IMR-90 (cell line): Measurements from ENCODE around the gene CPED1. TPM values are rescaled to one million over a fixed set of nuclear protein-coding genes. Genes with fewer than 3 reads are reported as not detected.
"Not testable (repeated sequence)": the region's sequence is repeated elsewhere in the genome, so short reads cannot be mapped to it uniquely, and the experiment has no call there.

Source experiments
- ATAC-seq: fragments of 200-7000 bp; cut with Tn5 transposase; 2 replicates; pipeline ENCODE4 v1.9.1; 2020; ENCODE audit warnings: low read depth, mild to moderate bottlenecking, moderate library complexity
- BruUV-seq: library from RNA; stranded (reverse); fragments of 400-500 nt; replicated peaks from 2 replicates; lab custom pipeline; 2021; lab: Mats Ljungman, UMichigan
- CTCF ChIA-PET: fragments of 300-600 bp; formaldehyde crosslinking; extraction: SDS; loops from one replicate; lab custom pipeline; 2021; ENCODE audit warnings: antibody characterized with exemption; lab: Yijun Ruan, JAX
- POLR2A ChIA-PET: fragments of 300-600 bp; sonication (Branson Sonifier 250); formaldehyde crosslinking; loops from one replicate; lab custom pipeline; 2022; ENCODE audit warnings: antibody characterized with exemption; ENCODE audit not compliant: unreplicated experiment; lab: Charles Lee
- DNase-seq: peaks from one replicate; pipeline ENCODE4 v3.0.0; 2013
- H2AFZ ChIP-seq: replicated peaks from 2 replicates; pipeline ENCODE3; 2013; ENCODE audit warnings: low read length, mild to moderate bottlenecking; ENCODE audit not compliant: poor library complexity
- H2AK5ac ChIP-seq: 2 replicates; pipeline ENCODE4 v1.6.1; 2013; ENCODE audit warnings: low read depth, low read length, inconsistent platforms
- H2AK9ac ChIP-seq: replicated peaks from 2 replicates; pipeline ENCODE3; 2013; ENCODE audit warnings: mild to moderate bottlenecking, low read depth, low read length, moderate library complexity; ENCODE audit not compliant: poor library complexity
- H2BK120ac ChIP-seq: 2 replicates; pipeline ENCODE4 v1.6.1; 2013; ENCODE audit warnings: low read depth, low read length, inconsistent platforms
- H2BK15ac ChIP-seq: 3 replicates; pipeline ENCODE4 v1.6.1; 2013; ENCODE audit warnings: low read depth, low read length, inconsistent platforms
- H2BK20ac ChIP-seq: 2 replicates; pipeline ENCODE4 v1.6.1; 2013; ENCODE audit warnings: low read depth, mild to moderate bottlenecking, inconsistent platforms, low read length, moderate library complexity
- H2BK5ac ChIP-seq: 2 replicates; pipeline ENCODE4 v1.6.1; 2013; ENCODE audit warnings: mild to moderate bottlenecking, low read depth, low read length, inconsistent platforms; ENCODE audit not compliant: poor library complexity, severe bottlenecking
- H3K14ac ChIP-seq: replicated peaks from 2 replicates; pipeline ENCODE4 v1.6.1; 2013; ENCODE audit warnings: low read depth, low read length, inconsistent platforms
- H3K18ac ChIP-seq: 2 replicates; pipeline ENCODE4 v1.6.1; 2013; ENCODE audit warnings: low read depth, low read length, control low read depth
- H3K23ac ChIP-seq: 2 replicates; pipeline ENCODE4 v1.6.1; 2013; ENCODE audit warnings: low read depth, low read length, inconsistent platforms
- H3K27ac ChIP-seq: 2 replicates; pipeline ENCODE4 v1.5.1; 2013; ENCODE audit warnings: mild to moderate bottlenecking, control low read depth, low read length; ENCODE audit not compliant: insufficient read depth
- H3K27me3 ChIP-seq: 2 replicates; pipeline ENCODE4 v1.6.1; 2013; ENCODE audit warnings: low read length; ENCODE audit not compliant: control insufficient read depth, insufficient read depth
- H3K36me3 ChIP-seq: 2 replicates; pipeline ENCODE4 v1.6.1; 2013; ENCODE audit warnings: low read length, mixed read lengths; ENCODE audit not compliant: control insufficient read depth, insufficient read depth
- H3K4ac ChIP-seq: 2 replicates; pipeline ENCODE4 v1.6.1; 2013; ENCODE audit warnings: low read depth, low read length, inconsistent platforms
- H3K4me1 ChIP-seq: 2 replicates; pipeline ENCODE4 v1.6.1; 2013; ENCODE audit warnings: low read length, mixed read lengths; ENCODE audit not compliant: control insufficient read depth, insufficient read depth
- H3K4me2 ChIP-seq: 2 replicates; pipeline ENCODE4 v1.6.1; 2013; ENCODE audit warnings: low read depth, mild to moderate bottlenecking, control low read depth, low read length, moderate library complexity
- H3K4me3 ChIP-seq: 2 replicates; pipeline ENCODE4 v1.5.1; 2013; ENCODE audit warnings: low read depth, mild to moderate bottlenecking, control low read depth, low read length, moderate library complexity; ENCODE audit not compliant: insufficient read depth
- H3K56ac ChIP-seq: 2 replicates; pipeline ENCODE4 v1.6.1; 2013; ENCODE audit warnings: low read length, inconsistent platforms; ENCODE audit not compliant: insufficient read depth; ENCODE audit errors: extremely low read depth
- H3K79me1 ChIP-seq, 2 experiments: 2 replicates each; pipeline ENCODE4 v1.6.1; 2013; ENCODE audit warnings: low read length in 2 of 2, inconsistent platforms in 1 of 2, low read depth in 1 of 2
- H3K9ac ChIP-seq: 2 replicates; pipeline ENCODE4 v1.6.1; 2013; ENCODE audit warnings: low read depth, low read length, control low read depth
- H3K9me1 ChIP-seq: 2 replicates; pipeline ENCODE4 v1.6.1; 2013; ENCODE audit warnings: low read length, inconsistent platforms; ENCODE audit not compliant: insufficient read depth
- H3K9me3 ChIP-seq: 2 replicates; pipeline ENCODE4 v1.6.1; 2013; ENCODE audit warnings: low read length; ENCODE audit not compliant: control insufficient read depth, insufficient read depth
- H4K20me1 ChIP-seq: 2 replicates; pipeline ENCODE4 v1.6.1; 2013; ENCODE audit warnings: low read length, inconsistent platforms; ENCODE audit not compliant: insufficient read depth
- H4K5ac ChIP-seq: 2 replicates; pipeline ENCODE4 v1.6.1; 2013; ENCODE audit warnings: mild to moderate bottlenecking, low read depth, low read length, control low read depth
- H4K8ac ChIP-seq, 2 experiments: 2 replicates each; pipeline ENCODE4 v1.6.1; 2013; ENCODE audit warnings: low read depth in 2 of 2, low read length in 2 of 2, control low read depth in 1 of 2, inconsistent platforms in 1 of 2
- H4K91ac ChIP-seq: 2 replicates; pipeline ENCODE4 v1.6.1; 2013; ENCODE audit warnings: low read depth, low read length, inconsistent platforms; ENCODE audit not compliant: insufficient read depth
- BHLHE40 ChIP-seq: fragments of 150-350 bp; IDR thresholded peaks from 2 replicates; pipeline ENCODE4 v1.6.1; 2016; ENCODE audit warnings: mild to moderate bottlenecking, low read depth, low read length
- CHD1 ChIP-seq: IDR thresholded peaks from 2 replicates; pipeline ENCODE4 v1.6.1; 2012; ENCODE audit warnings: low read depth, low read length, improper control_type of control experiment
- FOS ChIP-seq: fragments of 150-350 bp; IDR thresholded peaks from 2 replicates; pipeline ENCODE4 v1.6.1; 2016; ENCODE audit warnings: low read depth, low read length
- MAFK ChIP-seq: IDR thresholded peaks from 2 replicates; pipeline ENCODE4 v1.6.1; 2012; ENCODE audit warnings: low read depth, low read length, improper control_type of control experiment
- NFE2L2 ChIP-seq: fragments of 150-350 bp; IDR thresholded peaks from 2 replicates; pipeline ENCODE4 v1.6.1; 2016; ENCODE audit warnings: low read depth, mild to moderate bottlenecking, low read length
- RAD21 ChIP-seq: IDR thresholded peaks from 2 replicates; pipeline ENCODE4 v1.6.1; 2012; ENCODE audit warnings: low read length, improper control_type of control experiment
- RFX5 ChIP-seq: IDR thresholded peaks from 2 replicates; pipeline ENCODE4 v1.8.0; 2012; ENCODE audit warnings: low read depth, mild to moderate bottlenecking, low read length, moderate library complexity
- WGBS, 2 experiments: methylation state at CpG; one replicate each; pipeline versions ENCODE4 v1.1.5 to v1.1.7; 2013; ENCODE audit warnings: missing lambda C conversion rate in 2 of 2; ENCODE audit not compliant: insufficient read length in 1 of 2; ENCODE audit errors: extremely low coverage in 2 of 2; 5-methylcytosine and 5-hydroxymethylcytosine counted together
- dilution Hi-C: fragments of 300-500 bp; cut with HindIII; formaldehyde crosslinking; loops from one replicate; pipeline ENCODE4 v1.14.3; 2018; ENCODE audit warnings: low sequenced_read_pairs; ENCODE audit not compliant: unreplicated experiment
- in situ Hi-C: fragments of 300-500 bp; cut with MboI; formaldehyde crosslinking; loops from 3 replicates; pipeline ENCODE4 v1.14.3; 2019; ENCODE audit warnings: low sequenced_read_pairs, inconsistent platforms, mixed read lengths
- intact Hi-C: fragments of 100-400 bp; cut with micrococcal nuclease; formaldehyde crosslinking; loops from 2 replicates; pipeline ENCODE4 v1.10.0; 2022
- polyA plus RNA-seq, 3 experiments: library from polyadenylated mRNA; depleted of rRNA; stranded (reverse); fragments of >200 nt; gene quantifications; 2 replicates each; pipeline ENCODE4 v1.2.3, GENCODE V29; 2012; ENCODE audit warnings: low replicate concordance in 1 of 3
- total RNA-seq: library from RNA; depleted of rRNA; stranded (reverse); fragments of >200 nt; gene quantifications from 2 replicates; pipeline ENCODE4 v1.2.3, GENCODE V29; 2012
- TF ChIP-seq, protein P1 (sequence below): fragments of 150-350 bp; IDR thresholded peaks from 2 replicates; pipeline ENCODE4 v1.6.1; 2017; ENCODE audit warnings: mild to moderate bottlenecking, antibody characterized with exemption, low read length, low read depth

The CPED1 gene
- total and polyA plus RNA-seq, 2 of the 4 experiments (the other 2 are of a cell fraction), result 31.2 to 96.8 TPM

DNA sequence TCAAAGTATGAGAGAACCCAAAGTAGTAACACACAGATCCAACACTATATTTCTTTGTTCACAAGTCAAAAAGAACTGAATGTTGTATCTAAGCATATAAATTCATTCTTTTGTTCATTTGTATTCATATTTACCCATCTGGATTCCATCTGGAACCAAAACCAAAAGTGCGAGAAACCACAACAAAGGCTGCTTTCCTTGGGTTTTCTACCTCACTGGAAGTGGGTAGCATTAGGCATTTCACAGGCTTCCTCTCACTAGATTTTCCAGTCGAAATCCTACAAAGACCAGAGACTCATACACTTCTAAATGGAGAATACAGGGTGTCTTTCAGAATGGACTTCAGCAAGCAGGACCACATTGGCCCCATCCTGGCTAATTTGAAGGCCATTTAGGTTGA, 230.5 kb downstream of the CPED1 start:
- ChIA-PET POLR2A (no interaction called here), CTCF (interaction anchor here (1.2 kb wide), 1 partner anchor 36 kb away, joined by 3 read pairs; no protein-coding TSS in a partner anchor)
- H3K27ac ChIP-seq, result no peak overlapping the region
- H3K4me2 ChIP-seq, result no peak overlapping the region
- no peak overlapping the region for H2AK5ac ChIP-seq
- no peak overlapping the region for H2AK9ac ChIP-seq
- no peak overlapping the region for H3K4ac ChIP-seq
- H3K36me3 ChIP-seq, result no peaks in the 10 kb centered on the region
- ATAC-seq (no peak), DNase-seq (no peak)
- no peak overlapping the region for H3K14ac ChIP-seq
- H4K8ac ChIP-seq, result no peak overlapping the region
- H3K9me1 ChIP-seq, result 0 out of 2 replicates have a peak, but pooled peaks cover 2% of the 10 kb centered on the region
- H3K18ac ChIP-seq, result no peak overlapping the region
- no peak overlapping the region for H2AFZ ChIP-seq
- H3K56ac ChIP-seq, result no peak overlapping the region
- TF ChIP-seq FOS (no peak), RAD21 (no peak), MAFK (no peak), NFE2L2 (no peak), RFX5 (no peak), BHLHE40 (no peak), CHD1 (no peak)
- TF ChIP-seq, protein P1, sequence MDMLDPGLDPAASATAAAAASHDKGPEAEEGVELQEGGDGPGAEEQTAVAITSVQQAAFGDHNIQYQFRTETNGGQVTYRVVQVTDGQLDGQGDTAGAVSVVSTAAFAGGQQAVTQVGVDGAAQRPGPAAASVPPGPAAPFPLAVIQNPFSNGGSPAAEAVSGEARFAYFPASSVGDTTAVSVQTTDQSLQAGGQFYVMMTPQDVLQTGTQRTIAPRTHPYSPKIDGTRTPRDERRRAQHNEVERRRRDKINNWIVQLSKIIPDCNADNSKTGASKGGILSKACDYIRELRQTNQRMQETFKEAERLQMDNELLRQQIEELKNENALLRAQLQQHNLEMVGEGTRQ, result no peak
- H4K91ac ChIP-seq, result no peak overlapping the region
- no CpG with 5 or more reads among the region's 2 CpGs for WGBS, 2 experiments
- BruUV-seq, result no TSS peak
- H3K27me3 ChIP-seq, result no peaks in the 10 kb centered on the region
- intact Hi-C loops, result no loop called here
- dilution Hi-C loops, result loop anchor here (5.0 kb wide), 1 partner anchor 38 kb away; no protein-coding TSS in a partner anchor
- H3K79me1 ChIP-seq, result peaks cover 0 to 22% of the 10 kb centered on the region in 2 experiments; a peak in 3 of 4 replicates
- no peak overlapping the region for H3K9ac ChIP-seq
- in situ Hi-C loops, result no loop called here
- H3K4me3 ChIP-seq, result no peak overlapping the region
- no peaks in the 10 kb centered on the region for H4K20me1 ChIP-seq
- H3K9me3 ChIP-seq, result no peaks in the 10 kb centered on the region
- H3K4me1 ChIP-seq, result peaks cover 6% of the 10 kb centered on the region
- no peak overlapping the region for H2BK15ac ChIP-seq
- no peak overlapping the region for H2BK5ac ChIP-seq
- H4K5ac ChIP-seq, result no peak overlapping the region; the same call in 1 of the 2 replicates
- no peak overlapping the region for H2BK20ac ChIP-seq
- no peak overlapping the region for H2BK120ac ChIP-seq
- H3K23ac ChIP-seq, result no peak overlapping the region

DNA sequence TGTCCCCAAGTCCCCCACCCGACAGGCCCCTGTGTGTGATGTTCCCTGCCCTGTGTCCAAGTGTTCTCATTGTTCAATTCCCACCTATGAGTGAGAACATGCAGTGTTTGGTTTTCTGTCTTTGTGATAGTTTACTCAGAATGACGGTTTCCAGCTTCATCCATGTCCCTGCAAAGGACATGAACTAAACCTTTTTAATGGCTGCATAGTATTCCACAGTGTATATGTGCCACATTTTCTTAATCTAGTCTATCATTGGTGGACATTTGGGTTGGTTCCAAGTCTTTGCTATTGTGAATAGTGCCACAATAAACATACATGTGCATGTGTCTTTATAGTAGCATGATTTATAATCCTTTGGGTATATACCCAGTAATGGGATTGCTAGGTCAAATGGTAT, 232.6 kb downstream of the CPED1 start:
- H3K27me3 ChIP-seq, H2BK5ac ChIP-seq, H2BK20ac ChIP-seq, H3K23ac ChIP-seq, H3K9me3 ChIP-seq, H2AFZ ChIP-seq, H4K5ac ChIP-seq, H3K9me1 ChIP-seq, H4K91ac ChIP-seq, H3K27ac ChIP-seq, H3K56ac ChIP-seq, H3K4me3 ChIP-seq, H4K8ac ChIP-seq, H2AK9ac ChIP-seq, BruUV-seq, ATAC-seq, CTCF ChIA-PET, H3K9ac ChIP-seq, H2BK120ac ChIP-seq, intact Hi-C loops, DNase-seq, H3K4me2 ChIP-seq, dilution Hi-C loops, H3K36me3 ChIP-seq, H3K4ac ChIP-seq, H4K20me1 ChIP-seq, H3K14ac ChIP-seq, H2BK15ac ChIP-seq, POLR2A ChIA-PET, H3K18ac ChIP-seq, H2AK5ac ChIP-seq, H3K4me1 ChIP-seq, in situ Hi-C loops: not testable (repeated sequence)
- WGBS, 2 experiments, result no CpG with 5 or more reads among the region's 2 CpGs
- peaks cover 0 to 11% of the 10 kb centered on the region in 2 experiments; a peak in 3 of 4 replicates for H3K79me1 ChIP-seq
